ENCODE results near the gene HHIPL1.

Gene HHIPL1

GRCh38 chr14:99716091-99716849 is 71.3 kb downstream of the HHIPL1 start:
- no peak for DNase-seq (ENCODE audit: low spot score)

DNA sequence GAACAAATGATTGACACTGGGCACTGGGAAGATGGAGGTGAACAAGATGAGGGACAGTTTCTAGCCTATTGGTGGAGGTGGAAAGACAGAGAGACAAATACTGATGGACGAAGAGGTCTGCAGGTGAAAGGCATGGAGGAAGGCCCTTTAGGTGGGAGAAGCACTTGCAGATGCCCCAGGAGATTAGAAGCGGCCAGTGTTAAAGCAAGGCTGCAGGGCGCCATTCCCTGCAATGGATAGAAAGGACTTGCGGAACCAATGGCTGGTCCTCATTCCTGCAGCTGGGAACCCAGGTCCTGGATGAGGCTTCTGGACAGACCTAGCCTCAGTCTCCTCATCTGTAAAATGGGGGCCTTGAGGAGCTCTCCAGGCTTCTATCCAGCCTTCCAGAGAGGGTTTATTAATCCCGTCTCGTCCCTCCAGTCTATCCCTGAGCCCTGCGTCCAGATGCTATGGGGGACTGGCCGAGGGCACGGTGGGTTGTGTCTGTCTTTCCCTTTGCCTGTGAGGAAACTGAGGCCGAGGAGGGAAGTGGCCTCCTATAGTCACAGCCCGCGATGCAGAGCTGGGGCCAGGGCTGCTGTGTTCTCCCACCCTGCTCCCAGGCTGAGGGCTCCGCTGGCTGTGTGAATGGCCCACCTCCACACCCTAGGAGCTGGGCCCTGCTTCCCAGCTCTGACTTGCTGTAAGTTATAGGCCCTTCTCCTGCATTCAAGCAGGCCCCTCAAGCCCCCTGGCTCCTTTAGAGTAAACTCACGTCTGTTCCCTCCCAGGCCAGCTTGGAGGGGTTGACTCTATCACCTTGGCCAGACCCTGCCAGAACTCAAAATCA is 72.1 kb downstream of the HHIPL1 start:
- DNase-seq (ENCODE audit: low spot score), result no peak

DNA sequence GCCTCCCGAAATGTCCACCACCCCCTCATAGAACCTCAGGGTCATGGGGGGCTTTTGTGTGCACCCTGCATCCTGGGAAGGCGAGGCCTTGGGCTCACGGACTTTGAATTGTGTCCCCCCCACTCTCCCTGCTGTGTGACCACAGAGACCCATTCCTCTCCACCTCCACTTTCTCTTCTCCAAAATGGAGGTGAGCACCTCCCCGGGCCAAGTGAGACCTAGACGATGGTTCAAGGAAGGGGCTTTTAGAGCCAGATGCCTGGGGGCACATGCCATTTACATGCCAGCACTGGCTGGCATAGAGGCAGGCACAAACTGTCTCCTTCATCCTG is 72.7 kb downstream of the HHIPL1 start:
- DNase-seq (ENCODE audit: low spot score), result no peak

DNA sequence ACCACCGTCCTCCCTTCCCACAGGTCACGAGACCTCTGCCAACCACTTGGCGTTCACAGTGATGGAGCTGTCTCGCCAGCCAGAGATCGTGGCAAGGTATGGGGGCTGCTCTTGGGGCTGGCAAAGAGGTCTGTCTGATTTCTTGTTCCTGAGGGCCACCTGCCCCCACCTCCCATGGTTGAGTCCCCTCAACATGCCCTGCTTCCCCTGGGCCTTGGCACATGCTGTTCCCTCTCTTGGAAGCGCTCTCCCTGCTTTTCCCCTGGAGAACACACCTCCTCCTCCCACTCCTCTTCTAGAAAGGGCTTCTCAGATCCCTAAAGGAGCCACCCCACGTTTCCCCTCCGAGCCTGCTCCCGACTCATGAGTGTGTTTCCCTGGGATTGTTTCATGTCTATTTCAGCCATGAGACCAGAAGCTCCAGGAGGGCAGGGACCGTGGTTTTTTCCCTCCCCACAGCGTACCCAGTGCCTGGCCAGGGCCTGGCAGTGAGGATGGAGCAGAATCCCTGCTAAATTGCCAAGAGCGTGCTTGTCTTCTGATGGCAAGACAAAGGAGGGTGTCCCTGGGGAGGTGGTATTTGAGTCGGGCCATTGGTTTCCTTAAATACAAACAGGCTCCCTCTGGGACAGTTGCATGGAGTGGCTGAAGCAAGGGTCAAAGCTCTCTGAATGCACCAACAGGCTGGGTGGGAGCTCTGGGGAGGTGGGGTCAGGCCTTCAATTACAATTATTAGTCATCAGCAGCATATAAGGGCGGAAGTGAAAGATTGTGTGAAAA is 73.3 kb downstream of the HHIPL1 start:
- DNase-seq (ENCODE audit: low spot score), result no peak

GRCh38 chr14:99718811-99719192 is 73.9 kb downstream of the HHIPL1 start:
- no peak for DNase-seq (ENCODE audit: low spot score)

DNA sequence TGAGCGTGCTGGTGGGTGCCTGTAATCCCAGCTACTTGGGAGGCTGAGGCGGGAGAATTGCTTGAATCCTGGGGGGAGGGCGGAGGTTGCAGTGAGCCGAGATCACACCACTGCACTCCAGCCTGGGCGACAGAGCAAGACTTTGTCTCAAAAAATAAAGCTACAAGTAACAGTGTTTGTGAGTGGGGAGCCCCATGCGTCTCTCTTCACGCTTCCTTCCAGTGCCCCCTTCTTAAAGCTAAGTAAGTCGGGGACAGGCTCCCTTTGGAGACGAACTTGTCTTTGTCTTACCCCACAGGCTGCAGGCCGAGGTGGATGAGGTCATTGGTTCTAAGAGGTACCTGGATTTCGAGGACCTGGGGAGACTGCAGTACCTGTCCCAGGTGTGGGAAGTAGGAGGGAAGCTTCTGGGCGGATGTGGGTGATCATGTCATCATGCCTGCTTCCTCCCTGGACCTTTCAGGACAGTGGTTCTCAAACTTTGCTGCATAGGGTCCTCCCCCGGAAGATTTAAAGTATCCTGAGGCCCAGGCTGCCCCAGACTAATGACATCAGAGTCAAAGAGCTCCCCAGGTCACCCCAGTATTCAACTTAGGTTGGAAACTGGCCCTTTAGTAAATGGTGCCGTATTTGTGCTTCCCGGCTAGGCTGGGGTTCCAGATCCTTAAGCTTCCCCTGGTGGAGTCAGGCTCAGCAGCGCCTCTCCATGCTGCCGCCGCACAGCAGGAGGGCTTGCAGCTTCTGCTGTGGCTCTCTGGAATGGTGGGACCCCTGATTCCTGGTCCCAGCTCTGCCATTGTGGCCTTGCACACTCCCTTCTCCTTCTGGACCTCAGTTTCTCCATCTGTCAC is 76.2 kb downstream of the HHIPL1 start:
- DNase-seq (ENCODE audit: low spot score), result no peak

DNA sequence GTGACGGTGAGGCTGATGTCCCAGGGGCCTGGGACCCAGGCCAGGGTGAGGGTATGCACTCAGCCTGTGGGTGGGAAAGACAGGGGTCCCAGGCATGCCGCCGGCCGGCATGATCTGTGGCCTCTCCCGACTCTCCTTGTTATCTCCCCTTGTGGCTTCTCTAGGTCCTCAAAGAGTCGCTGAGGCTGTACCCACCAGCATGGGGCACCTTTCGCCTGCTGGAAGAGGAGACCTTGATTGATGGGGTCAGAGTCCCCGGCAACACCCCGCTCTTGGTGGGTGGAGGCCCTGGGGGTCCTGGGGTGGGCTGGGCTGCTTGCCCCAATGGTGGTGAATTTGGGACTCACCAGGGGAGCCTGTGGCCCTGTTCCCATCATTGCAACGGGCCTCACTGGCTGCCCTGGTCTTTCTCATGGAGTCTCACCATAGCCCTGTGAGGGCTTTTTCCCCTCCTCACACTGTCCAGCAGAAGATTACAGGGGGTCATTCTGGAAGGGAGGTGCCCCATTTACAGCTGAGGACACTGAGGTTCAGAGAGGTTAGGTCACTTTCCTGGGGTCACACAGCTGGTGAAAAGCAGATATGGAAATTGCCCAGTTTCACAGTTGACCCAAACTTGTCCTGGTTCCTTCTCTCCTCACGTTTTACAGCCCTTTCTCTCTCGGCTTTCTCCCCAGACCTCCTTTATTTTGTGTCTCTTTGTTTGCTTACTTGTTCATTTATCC is 77.0 kb downstream of the HHIPL1 start:
- DNase-seq (ENCODE audit: low spot score), result no peak

GRCh38 chr14:99722741-99723140 is 77.8 kb downstream of the HHIPL1 start:
- DNase-seq (ENCODE audit: low spot score), result no peak

DNA sequence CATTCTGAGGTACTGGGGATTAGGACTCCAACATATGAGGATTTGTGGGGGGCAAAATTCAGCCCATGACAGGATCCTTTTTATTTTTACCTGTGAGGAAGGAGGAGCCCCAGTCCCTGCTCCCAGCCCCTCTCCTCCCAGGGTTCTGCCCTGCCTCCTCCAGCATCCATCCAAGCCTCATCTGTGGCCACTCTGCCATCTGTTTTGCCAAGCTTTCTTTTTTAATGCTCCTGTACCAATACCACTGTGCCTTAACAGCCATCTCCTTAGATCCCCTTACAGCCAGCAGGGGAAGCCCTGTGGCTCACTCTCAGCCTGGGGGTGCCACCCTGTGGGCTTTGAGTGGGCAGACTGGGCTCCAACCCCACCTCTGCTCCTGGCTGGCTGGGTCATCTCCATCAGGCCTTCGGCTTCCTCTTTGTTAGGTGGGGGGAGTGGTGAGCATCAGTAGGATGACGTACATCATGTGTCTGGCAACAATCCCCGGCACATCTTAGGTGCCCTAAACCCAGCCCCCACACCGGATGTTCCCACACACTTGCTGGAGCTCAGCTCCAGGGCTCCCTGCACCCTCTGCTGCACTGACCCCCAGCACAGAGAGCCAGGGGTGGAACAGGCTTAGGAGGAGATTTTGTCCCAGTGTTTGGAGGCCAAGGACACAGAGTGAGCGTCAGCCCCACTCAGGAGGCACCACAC is 79.4 kb downstream of the HHIPL1 start:
- DNase-seq (ENCODE audit: low spot score), result no peak

DNA sequence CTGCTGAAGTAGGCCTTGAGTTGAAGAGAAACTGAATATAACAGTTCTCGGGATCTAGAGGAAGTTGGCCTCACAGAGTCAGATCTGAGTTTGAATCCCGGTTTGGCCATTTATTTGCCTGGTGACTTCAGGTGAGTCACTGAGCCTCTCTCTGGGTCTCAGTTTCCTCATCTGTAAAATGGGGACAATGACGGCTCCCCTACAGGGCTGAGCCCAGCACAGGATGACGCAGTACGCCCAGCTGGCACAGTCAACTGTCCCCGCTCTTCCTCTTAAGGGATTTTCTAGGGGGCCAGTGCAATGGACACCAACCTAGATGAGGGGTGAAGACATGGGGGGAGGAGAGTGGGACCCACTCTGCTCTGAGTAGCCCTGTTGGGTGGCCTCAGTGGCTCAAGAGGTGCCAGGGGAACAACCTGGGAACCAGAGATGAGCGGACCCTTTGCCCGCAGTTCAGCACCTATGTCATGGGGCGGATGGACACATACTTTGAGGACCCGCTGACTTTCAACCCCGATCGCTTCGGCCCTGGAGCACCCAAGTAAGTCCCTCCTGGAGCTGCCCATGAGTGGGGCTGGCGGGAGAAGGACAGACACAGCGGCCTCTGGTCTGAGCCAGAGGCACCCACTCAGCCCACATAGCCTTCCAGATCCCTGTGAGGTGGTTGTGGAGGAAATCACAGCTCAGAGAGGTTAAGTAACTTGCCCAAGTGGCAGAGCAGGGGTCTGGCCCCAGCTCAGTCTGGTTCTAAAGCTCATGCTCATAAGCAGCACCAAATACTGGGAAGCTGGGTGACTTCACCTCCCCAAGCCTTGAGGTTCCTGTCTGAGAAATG is 80.2 kb downstream of the HHIPL1 start:
- no peak for DNase-seq (ENCODE audit: low spot score)

DNA sequence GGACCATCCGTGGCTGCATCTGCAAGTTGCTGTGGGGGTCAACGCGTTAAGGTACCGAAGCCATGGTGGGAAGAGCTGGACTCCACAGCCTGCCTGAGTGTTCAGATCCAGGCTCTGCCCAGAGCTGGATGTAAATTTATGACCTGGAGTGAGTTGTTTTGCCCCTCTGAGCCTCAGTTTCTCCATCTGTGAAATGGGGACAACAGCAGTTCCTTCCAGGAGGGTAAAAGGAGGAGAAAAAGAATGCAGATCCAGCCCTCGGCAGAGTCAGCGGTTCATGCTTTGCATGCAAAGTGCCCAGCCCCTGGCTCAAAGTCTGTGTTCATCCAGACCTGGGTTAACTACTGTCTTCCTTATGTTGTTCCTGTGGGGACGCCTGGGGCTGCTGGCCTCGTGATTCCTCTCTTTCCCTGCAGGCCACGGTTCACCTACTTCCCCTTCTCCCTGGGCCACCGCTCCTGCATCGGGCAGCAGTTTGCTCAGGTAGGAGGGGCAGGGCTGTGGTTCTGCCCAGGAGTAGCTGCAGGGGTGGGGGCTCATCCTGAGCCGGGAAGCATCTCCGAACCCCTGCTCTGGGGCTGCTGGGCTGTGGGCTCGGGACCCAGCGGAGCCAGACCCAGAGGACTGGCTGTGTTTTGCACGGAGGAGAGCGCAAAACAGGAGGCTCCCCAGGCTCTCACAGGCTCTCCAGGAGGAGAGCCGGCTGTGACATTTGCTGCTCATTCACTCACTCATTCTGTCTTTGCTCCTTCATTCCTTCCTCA is 81.0 kb downstream of the HHIPL1 start:
- DNase-seq (ENCODE audit: low spot score), result no peak

DNA sequence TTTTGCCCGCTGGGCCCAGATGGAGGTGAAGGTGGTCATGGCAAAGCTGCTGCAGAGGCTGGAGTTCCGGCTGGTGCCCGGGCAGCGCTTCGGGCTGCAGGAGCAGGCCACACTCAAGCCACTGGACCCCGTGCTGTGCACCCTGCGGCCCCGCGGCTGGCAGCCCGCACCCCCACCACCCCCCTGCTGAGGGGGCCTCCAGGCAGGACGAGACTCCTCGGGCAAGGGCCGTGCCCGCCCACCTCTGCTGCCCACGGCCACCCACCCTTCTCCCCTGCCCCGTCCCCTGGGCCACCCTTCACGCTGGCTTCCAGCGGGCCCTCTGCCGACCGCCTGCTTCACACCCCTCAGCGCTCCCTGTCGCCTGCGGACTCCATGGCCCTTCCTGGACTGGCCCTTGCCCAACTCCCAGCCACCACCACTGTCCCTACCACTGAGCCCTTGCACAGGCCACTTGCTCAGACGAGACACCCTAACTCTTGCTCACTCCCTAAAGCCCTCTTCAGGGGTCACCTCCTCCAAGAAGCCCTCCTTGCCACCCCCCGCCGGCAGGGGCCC is 81.7 kb downstream of the HHIPL1 start:
- DNase-seq (ENCODE audit: low spot score), result no peak

DNA sequence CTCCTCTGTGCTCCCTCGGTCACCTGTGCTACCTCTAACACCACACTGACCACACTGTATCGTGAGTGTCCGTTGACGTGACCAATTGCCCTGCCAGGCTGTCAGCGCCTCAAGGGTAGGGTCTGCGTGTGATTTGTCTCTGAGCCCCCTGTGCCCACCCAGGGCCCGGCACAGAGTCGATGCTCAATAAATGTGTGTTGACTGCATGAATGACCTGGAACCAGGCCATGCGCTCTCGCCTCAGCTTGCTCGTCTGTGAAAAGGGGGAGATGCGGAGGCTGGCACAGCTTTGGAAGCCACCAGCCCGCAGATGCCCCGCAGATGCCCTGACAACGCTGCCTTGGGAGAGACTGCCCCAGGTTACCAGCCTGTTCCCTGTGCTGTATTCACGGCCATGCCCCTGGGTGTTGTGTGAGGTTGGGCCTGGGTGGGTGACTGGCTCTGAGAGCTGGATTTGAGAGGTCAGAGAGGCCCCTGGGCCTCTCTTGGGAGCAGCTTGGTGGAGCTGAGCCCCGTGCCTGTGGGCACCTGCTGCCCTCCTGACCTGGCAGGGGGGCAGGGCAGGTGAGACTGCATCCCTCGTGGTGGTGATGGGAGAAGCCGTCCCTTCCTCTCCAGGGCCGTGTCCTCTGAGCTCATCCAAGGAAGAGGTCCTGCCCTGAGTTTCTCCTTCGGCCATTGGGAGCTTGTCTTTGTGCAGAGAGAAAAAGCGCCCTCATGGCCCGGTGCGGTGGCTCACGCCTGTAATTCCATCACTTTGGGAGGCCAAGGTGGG is 82.4 kb downstream of the HHIPL1 start:
- DNase-seq (ENCODE audit: low spot score), result no peak

GRCh38 chr14:99728231-99728920 is 83.4 kb downstream of the HHIPL1 start:
- DNase-seq (ENCODE audit: low spot score), result no peak

DNA sequence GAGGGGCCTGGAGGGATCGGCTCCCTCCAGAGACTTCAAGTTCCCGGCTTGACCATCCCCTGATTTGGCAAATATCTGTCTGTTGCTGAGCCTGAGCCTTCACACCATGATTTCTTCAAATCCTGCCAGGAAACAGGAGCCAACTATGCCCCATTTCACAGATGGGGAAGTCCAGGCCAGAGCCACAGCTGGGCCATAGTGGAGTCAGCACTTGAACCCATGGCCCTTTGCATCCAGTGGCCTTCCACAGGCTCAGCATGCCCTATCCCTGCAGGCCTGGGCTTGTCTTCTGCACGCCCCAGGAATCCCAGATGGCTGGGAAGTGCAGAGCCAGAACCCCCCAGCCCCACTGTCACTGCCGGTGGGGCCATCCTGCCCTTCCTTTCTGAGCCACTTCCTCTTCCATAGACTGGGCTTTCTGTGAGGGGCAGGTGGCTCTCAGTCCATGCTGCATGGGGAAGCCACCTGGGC is 84.1 kb downstream of the HHIPL1 start:
- DNase-seq (ENCODE audit: low spot score), result no peak

Data from hepatic stellate cell (primary cell).